ENCODE results near the gene GRM7.

Gene GRM7

DNA sequence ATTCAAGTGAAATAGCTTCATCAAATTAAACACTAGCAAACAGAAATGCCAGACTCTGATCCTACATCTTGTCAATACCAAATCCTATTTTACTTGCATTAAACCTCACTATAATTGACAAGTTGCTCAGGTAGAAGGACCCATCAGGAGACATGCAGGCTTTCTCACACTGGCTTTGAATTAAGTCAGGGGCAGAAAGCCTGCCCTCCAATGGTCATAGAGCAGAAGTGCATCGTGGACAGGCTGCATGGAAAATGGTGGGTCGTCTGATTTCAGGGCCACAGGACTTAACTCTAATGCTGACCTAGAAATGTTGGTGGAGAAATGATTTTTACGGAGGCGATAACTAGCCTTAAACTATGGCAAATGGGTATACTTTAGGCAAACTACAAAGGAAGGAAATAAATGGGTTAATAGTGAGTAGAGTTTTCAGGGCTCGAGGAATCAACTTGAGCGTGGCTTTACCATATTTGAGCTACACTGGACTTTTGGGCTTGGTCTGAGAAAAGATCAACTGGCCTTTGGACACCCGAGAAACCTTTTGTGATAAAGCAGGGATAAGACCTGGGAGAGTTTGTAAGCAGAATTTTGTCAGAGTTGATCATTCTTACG is 283.9 kb downstream of the GRM7 start:
- no peak for DNase-seq (ENCODE audit: low read depth in 2 of 3, low spot score in 1 of 3)

- no peak for DNase-seq (ENCODE audit: low read depth in 2 of 3, low spot score in 1 of 3)
These were observed 285.6 kb downstream of the GRM7 start for GRCh38 chr3:7146529-7146928.

DNA sequence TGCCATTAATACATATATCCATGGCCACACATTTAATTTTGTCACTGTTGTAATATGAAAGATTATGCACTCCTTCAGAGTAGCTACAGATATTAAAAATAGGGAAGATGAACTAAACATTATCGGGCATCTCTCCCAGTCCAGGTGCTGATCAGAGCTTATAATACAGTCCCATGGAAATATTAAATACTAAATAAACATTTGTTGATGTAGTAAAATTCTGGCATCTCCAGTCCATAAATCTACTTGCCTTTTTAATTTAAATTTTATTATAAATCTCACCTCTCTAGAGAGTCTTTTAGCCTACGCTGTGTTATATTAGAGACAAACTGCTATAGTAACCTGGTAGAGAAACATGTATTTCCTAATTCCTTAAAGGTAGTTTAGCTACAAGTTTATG is 297.6 kb downstream of the GRM7 start:
- no peak for DNase-seq (ENCODE audit: low read depth in 2 of 3, low spot score in 1 of 3)

GRCh38 chr3:7160689-7161088 is 299.8 kb downstream of the GRM7 start:
- no peak for DNase-seq (ENCODE audit: low read depth in 2 of 3, low spot score in 1 of 3)

DNA sequence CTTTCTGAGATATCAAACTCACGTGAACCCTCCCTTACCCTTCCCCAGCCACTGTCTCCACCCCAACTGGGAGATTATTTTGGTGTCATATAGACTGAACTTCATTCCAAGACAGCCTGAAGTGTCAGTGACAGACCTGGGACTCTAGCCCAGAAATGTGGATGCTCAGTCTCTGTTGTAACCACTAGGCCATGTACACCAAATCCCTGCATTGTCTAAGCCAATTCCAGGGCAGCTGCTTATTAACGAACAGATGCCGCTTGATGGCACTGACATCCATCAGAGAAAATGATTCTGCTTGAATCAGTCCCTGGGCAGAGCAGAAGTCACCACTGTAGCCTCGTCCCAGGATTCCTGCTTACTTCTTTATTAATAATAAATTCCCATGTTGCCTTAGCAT is 305.5 kb downstream of the GRM7 start:
- no peak for DNase-seq (ENCODE audit: low read depth in 2 of 3, low spot score in 1 of 3)

GRCh38 chr3:7171493-7171892 is 310.6 kb downstream of the GRM7 start:
- no peak for DNase-seq (ENCODE audit: low read depth in 2 of 3, low spot score in 1 of 3)

GRCh38 chr3:7172996-7173395 is 312.1 kb downstream of the GRM7 start:
- DNase-seq (ENCODE audit: low read depth in 2 of 3, low spot score in 1 of 3), result no peak

DNA sequence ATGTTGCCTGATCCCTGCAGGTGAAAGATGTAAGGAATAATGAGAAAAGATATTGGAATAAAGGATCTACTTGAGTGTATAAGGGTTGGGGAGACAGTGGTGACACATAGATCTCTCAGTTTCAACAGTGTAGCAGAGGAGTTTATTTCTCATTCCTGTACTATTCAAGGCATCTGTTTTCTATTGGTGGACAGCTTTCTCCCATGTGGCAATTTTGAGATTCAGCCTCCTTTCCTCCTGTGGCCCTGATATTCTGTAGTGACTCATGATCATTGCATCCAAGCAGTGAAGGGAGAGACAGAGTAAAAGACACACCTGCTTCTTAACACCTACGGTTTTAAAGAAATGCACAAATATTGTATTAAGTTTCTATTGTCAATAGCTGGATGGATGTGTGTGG is 327.6 kb downstream of the GRM7 start:
- no peak for DNase-seq (ENCODE audit: low read depth in 2 of 3, low spot score in 1 of 3)

GRCh38 chr3:7190095-7190494 is 329.2 kb downstream of the GRM7 start:
- no peak for DNase-seq (ENCODE audit: low read depth in 2 of 3, low spot score in 1 of 3)

- no peak for DNase-seq (ENCODE audit: low read depth in 2 of 3, low spot score in 1 of 3)
These were observed 332.4 kb downstream of the GRM7 start for GRCh38 chr3:7193269-7193668.

DNA sequence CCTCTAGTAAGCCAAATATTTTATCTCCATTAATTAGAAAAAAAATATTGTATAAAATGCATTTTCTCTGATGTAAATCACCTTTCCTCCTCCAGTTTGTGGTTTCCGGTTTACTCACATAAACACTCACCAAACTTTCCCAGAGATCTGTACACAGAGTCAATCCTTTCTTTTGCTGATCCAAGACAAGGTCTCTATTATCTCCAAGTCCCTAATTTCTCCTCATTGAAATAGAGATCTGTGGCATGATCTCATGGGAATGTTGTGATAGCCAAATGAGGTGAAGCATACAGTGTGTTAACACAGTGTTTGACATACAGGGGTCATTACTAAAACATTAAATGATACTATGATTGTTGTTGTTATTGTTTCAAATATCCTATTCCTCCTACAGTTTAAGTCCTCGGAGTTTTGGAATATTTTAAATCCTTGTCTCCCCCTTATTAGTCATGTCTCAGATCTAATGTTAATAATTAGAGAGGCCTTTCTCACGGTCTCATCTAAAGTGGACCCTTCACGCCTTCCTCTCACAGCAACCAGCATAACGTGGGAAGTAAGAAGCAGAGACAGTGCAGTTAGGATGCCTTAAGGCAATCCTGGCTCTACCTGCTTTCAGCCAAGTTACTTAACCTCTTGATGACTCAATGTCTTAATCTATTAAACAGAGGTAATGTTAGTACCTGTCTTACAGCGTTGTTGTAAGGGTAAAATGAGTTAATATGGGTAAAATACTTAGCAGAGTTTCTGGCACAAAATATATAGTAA is 333.3 kb downstream of the GRM7 start:
- no peak for DNase-seq (ENCODE audit: low read depth in 2 of 3, low spot score in 1 of 3)

GRCh38 chr3:7195934-7196333 is 335.0 kb downstream of the GRM7 start:
- DNase-seq (ENCODE audit: low read depth in 2 of 3, low spot score in 1 of 3), result no peak

GRCh38 chr3:7201784-7202183 is 340.9 kb downstream of the GRM7 start:
- no peak for DNase-seq (ENCODE audit: low read depth in 2 of 3, low spot score in 1 of 3)

DNA sequence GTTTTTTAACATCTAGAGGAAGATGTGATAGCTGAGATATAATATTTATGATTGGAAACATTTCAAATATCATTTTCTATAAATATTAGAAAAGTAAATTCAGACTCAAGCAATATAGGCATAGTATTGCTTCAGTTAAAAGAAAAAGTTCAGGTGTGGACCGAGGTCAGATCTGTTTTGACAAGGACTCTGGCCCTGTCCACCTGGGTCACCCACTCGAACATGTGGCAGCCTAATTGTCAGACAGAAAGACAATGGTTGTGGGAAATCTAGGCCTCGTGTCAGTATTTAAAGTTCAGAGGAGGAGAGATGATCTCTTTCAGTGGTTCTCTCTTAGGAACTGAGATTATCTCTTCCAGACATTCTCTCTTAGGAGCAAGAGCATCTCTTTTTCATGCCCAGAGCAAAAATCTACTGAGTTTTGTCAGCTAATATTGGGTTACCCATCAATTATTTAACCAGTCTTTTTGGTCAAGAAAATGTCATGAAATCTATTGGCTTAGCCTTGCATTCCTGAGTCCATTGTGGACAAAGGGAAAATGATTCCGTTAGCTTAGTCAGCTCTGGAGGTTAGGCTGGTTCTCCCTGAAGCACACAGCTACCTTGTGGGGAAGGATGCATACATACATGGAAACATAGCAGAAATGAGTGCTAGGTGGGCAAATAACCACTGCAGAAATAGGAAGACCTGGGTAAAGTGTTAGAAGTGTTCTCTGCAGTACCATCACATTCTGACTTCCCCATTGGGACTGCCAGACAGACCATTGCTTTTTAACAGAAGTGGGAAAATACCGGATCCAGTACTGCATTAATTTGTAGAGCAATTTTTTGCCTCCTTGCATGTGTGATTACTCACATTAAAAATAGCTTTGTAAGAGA is 343.3 kb downstream of the GRM7 start:
- no peak for DNase-seq (ENCODE audit: low read depth in 2 of 3, low spot score in 1 of 3)

GRCh38 chr3:7204848-7205156 is 343.9 kb downstream of the GRM7 start:
- no peak for DNase-seq (ENCODE audit: low read depth in 2 of 3, low spot score in 1 of 3)

GRCh38 chr3:7205535-7205934 is 344.6 kb downstream of the GRM7 start:
- DNase-seq (ENCODE audit: low read depth in 2 of 3, low spot score in 1 of 3), result no peak

DNA sequence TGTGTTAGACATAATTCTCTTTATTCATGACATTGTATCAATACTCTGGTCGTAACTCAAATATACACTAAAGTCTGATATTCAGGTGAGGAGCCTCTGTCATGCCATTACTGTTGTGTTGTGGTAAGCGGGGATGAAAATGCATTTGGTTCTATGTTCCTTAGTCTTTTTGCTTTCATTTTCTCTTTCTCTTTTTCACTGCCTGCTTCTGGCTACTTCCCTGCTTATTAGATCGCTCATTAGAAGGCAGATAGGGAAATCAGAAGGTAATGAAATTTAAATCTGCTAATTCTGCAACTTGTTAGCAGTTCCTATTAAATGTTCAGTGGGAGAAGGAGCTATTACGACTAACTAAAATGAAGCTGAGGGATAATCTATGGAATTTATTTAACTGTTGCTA is 345.0 kb downstream of the GRM7 start:
- DNase-seq (ENCODE audit: low read depth in 2 of 3, low spot score in 1 of 3), result no peak

DNA sequence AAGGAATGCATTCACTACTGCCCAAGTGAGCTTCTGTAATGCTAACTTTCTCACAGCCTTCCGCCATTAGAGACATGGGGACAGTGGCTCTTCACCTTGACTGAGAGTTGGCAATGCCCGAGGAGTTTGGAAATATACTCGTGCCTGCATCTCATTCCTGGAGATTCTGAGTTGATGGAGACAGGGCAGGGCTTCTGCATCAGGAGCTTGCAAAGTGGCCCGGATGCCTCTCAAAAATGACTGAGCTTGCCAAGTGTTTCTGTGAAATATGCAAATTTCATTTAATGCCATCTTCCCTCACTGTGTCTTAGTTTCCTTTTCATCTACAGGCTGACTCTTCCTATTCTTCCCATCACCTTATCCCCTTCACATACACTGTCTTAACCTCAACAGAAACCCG is 346.2 kb downstream of the GRM7 start:
- no peak for DNase-seq (ENCODE audit: low read depth in 2 of 3, low spot score in 1 of 3)

GRCh38 chr3:7207928-7208327 is 347.0 kb downstream of the GRM7 start:
- no peak for DNase-seq (ENCODE audit: low read depth in 2 of 3, low spot score in 1 of 3)

DNA sequence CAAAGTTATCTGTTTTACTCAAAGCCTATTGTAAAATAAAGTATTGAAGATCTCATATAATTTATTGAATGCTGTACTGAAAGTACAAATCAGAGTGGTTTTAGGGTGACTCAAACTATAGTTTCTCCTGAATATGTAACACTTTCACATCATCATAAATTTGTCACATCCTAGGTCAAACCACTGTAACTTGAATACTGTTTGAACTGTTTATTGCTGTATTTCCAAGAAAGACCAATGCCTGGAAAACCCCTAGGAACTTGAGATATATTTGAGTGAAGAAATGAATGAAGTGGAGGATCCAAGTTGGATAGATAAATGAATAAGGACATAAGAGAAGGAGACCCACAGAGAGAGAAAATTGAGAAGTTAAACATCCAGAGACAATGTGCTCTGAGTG is 348.2 kb downstream of the GRM7 start:
- DNase-seq (ENCODE audit: low read depth in 2 of 3, low spot score in 1 of 3), result no peak

DNA sequence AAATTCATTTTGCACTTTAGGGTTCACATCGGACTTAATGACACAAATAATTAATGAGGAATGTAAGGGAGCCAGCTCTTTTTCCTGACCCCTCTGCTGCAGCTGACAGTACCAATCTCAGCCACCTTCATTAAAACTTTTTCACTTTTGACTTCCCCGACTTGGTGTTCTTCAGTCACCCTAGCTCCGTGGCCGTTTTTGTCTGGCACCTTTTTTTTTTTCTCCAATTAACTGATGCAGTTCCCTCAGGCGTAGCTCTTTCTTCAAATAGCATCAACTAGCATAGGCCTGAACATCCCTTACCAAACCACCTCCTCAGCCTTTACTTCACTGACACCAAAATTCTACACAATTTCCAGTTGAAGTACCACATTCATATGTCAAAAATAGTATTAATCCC is 350.8 kb downstream of the GRM7 start:
- DNase-seq (ENCODE audit: low read depth in 2 of 3, low spot score in 1 of 3), result no peak

DNA sequence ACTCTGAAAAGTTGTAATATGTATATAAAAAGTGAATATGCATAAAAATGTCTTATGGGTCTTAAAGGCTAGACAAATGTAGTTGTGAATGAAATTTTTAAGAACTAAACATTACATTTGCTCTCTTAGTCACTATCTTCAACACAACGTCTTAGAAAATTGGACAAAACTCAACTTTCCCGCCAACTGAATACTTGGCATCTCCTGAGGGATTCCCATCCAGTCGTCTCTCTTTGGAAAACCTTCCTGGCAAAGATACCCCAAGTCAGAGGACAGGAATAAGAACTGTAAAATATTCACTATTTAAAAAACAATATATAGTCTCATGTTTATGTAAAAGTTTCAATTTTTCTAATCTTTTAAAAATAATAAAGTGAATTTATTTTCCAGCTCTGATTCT is 354.8 kb downstream of the GRM7 start:
- DNase-seq (ENCODE audit: low read depth in 2 of 3, low spot score in 1 of 3), result no peak
